H1 (cell line): ENCODE data around the gene CCIN.

Experiments used
- CHD1 ChIP-seq: IDR thresholded peaks from 2 replicates; pipeline ENCODE4 v1.6.1; 2012; ENCODE audit warnings: low read depth, low read length, improper control_type of control experiment
- CHD2 ChIP-seq: IDR thresholded peaks from 2 replicates; pipeline ENCODE4 v1.6.1; 2012; ENCODE audit warnings: low read length, improper control_type of control experiment
- CTCF ChIP-seq, 3 experiments: IDR thresholded peaks; 1 replicate in 2 of 3; 2 replicates in 1 of 3; pipeline versions ENCODE4 v1.5.1 to v1.6.1; 2011; ENCODE audit warnings: low read length in 3 of 3, mild to moderate bottlenecking in 3 of 3, inconsistent platforms in 2 of 3, low read depth in 1 of 3, moderate library complexity in 1 of 3; ENCODE audit not compliant: insufficient read depth in 1 of 3; ENCODE audit errors: control extremely low read depth in 1 of 3
- GTF2F1 ChIP-seq: IDR thresholded peaks from 2 replicates; pipeline ENCODE4 v1.6.1; 2012; ENCODE audit warnings: low read depth, low read length, improper control_type of control experiment, borderline replicate concordance
- JUN ChIP-seq: IDR thresholded peaks from 2 replicates; pipeline ENCODE4 v1.6.1; 2011; ENCODE audit warnings: low read depth, mild to moderate bottlenecking, improper control_type of control experiment, low read length
- POLR2A ChIP-seq, 2 experiments: IDR thresholded peaks; 1 replicate in 1 of 2; 2 replicates in 1 of 2; pipeline ENCODE4 v1.6.1; 2011; ENCODE audit warnings: low read depth in 2 of 2, low read length in 2 of 2, mild to moderate bottlenecking in 2 of 2; ENCODE audit errors: control extremely low read depth in 1 of 2
- RBBP5 ChIP-seq: IDR thresholded peaks from 2 replicates; pipeline ENCODE4 v1.7.1; 2012; ENCODE audit warnings: low read depth, mild to moderate bottlenecking, inconsistent platforms, low read length, moderate library complexity, borderline replicate concordance
- SP1 ChIP-seq: IDR thresholded peaks from 2 replicates; pipeline ENCODE4 v1.6.1; 2011; ENCODE audit warnings: low read depth, low read length
- SRF ChIP-seq: IDR thresholded peaks from 2 replicates; pipeline ENCODE4 v1.6.1; 2011; ENCODE audit warnings: mild to moderate bottlenecking, low read depth, low read length, moderate library complexity
- TAF7 ChIP-seq: optimal IDR thresholded peaks from 2 replicates; pipeline ENCODE3; 2011; ENCODE audit warnings: low read depth, mild to moderate bottlenecking, inconsistent platforms, low read length, moderate library complexity, borderline replicate concordance
- TBP ChIP-seq: IDR thresholded peaks from 2 replicates; pipeline ENCODE4 v1.6.1; 2011; ENCODE audit warnings: low read depth, low read length, improper control_type of control experiment
- YY1 ChIP-seq: IDR thresholded peaks from 2 replicates; pipeline ENCODE4 v1.6.1; 2011; ENCODE audit warnings: low read depth, mild to moderate bottlenecking, low read length

DNA sequence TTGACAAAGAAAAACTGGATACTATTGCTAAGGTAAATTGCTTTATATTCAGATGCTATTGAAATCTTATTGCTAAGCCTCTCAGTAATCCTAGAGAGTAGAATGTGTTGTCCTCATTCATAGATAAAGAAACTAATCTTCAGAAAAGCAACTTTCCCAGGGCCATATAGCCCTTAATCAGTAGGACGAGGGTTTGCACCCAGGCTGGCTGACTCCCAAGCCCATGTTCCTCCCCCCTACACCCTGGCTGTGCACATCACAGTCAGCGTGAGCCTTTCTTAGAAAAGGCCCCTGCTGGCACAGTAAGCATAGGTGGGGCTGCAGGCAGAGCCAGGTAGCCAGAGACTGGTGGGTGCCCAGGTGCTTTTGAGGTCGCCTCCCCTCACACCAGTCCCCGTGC lies 48.5 kb upstream of the CCIN start:
- TF ChIP-seq CHD2 (no peak), CTCF (IDR thresholded peaks at IDR 0.05; ENCODE audit: control extremely low read depth in 1 of 3, insufficient read depth in 1 of 3, low read depth in 1 of 3, low read length in 3 of 3) (no peak), GTF2F1 (no peak), CHD1 (no peak), RBBP5 (no peak), YY1 (no peak), SRF (no peak), TBP (no peak), JUN (no peak), SP1 (no peak), TAF7 (no peak), POLR2A (IDR thresholded peaks at IDR 0.05; ENCODE audit: control extremely low read depth in 1 of 2, low read depth in 2 of 2, low read length in 2 of 2) (no peak)
